BJ (cell line): ENCODE measurements around the gene FXYD1. TPM values are rescaled to one million over a fixed set of nuclear protein-coding genes. Genes with fewer than 3 reads are reported as not detected.

Source experiments
- CTCF ChIA-PET: fragments of 350-600 bp; formaldehyde crosslinking; extraction: SDS; loops from one replicate; lab custom pipeline; 2021; ENCODE audit warnings: antibody characterized with exemption, inconsistent platforms; lab: Yijun Ruan, JAX
- POLR2A ChIA-PET: fragments of 300-600 bp; sonication (Branson Sonifier 250); formaldehyde crosslinking; extraction: SDS; loops from one replicate; lab custom pipeline; 2021; ENCODE audit warnings: antibody characterized with exemption; lab: Charles Lee
- DNase-seq: peaks from one replicate; pipeline ENCODE4 v3.0.0-alpha.2; 2011; ENCODE audit warnings: low read depth
- H3K27me3 ChIP-seq: 2 replicates; pipeline ENCODE4 v1.6.0; 2011; ENCODE audit warnings: low read length; ENCODE audit not compliant: control insufficient read depth, insufficient read depth
- H3K36me3 ChIP-seq: 2 replicates; pipeline ENCODE4 v1.5.1; 2011; ENCODE audit warnings: low read length; ENCODE audit not compliant: control insufficient read depth, insufficient read depth
- H3K4me3 ChIP-seq: 2 replicates; pipeline ENCODE4 v1.5.1; 2011; ENCODE audit warnings: low read depth, mild to moderate bottlenecking, control low read depth, low read length
- polyA plus RNA-seq: library from polyadenylated mRNA; depleted of rRNA; stranded (reverse); fragments of >200 nt; gene quantifications from 2 replicates; pipeline ENCODE4 v1.2.3, GENCODE V29; 2011
- TF ChIP-seq, protein P1 (sequence below): IDR thresholded peaks from 2 replicates; pipeline ENCODE4 v1.5.1; 2011; ENCODE audit warnings: low read depth, mild to moderate bottlenecking, control low read depth, inconsistent platforms, low read length, moderate library complexity; ENCODE audit not compliant: insufficient read depth

Gene FXYD1
- polyA plus RNA-seq, 1 experiment = 4.0 TPM

DNA sequence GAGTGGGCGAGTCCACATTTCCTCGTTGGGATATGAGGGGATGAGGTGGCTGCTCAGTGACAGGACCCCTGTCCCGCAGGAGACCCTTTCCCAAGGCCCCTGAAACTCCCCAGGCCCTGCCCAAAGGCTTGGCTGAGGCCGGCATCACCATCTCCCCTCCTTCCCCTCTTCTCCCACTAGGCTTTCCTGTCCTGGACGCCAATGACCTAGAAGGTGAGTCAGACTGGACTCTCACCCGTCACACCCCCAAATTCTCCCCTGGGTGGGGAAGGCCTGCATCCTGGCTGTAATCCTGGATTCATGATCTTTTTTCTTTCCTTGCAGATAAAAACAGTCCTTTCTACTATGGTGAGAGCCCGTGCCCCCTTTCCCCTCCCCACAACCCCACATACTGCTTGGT, 17.7 kb upstream of the FXYD1 start:
- Histone ChIP-seq H3K27me3 (peaks cover 3% of the 10 kb centered on the region), H3K36me3 (no peaks in the 10 kb centered on the region), H3K4me3 (no peak overlapping the region)
- ChIA-PET CTCF (interaction anchor here (1.5 kb wide), 1 partner anchor 21 kb away, joined by 5 read pairs; no protein-coding TSS in a partner anchor), POLR2A (no interaction called here)
- DNase-seq = no peak
- TF ChIP-seq, protein P1, sequence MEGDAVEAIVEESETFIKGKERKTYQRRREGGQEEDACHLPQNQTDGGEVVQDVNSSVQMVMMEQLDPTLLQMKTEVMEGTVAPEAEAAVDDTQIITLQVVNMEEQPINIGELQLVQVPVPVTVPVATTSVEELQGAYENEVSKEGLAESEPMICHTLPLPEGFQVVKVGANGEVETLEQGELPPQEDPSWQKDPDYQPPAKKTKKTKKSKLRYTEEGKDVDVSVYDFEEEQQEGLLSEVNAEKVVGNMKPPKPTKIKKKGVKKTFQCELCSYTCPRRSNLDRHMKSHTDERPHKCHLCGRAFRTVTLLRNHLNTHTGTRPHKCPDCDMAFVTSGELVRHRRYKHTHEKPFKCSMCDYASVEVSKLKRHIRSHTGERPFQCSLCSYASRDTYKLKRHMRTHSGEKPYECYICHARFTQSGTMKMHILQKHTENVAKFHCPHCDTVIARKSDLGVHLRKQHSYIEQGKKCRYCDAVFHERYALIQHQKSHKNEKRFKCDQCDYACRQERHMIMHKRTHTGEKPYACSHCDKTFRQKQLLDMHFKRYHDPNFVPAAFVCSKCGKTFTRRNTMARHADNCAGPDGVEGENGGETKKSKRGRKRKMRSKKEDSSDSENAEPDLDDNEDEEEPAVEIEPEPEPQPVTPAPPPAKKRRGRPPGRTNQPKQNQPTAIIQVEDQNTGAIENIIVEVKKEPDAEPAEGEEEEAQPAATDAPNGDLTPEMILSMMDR = no peak

GRCh38 chr19:35122687-35123551, 15.7 kb upstream of the FXYD1 start:
- ChIA-PET CTCF (interaction anchor here (1.2 to 2.7 kb wide), 4 partner anchors 8 to 19 kb away, joined by 3 to 11 read pairs (median 5); partner anchors contain the start of gene LGI4), POLR2A (no interaction called here)
- H3K27me3 ChIP-seq = no peaks in the 10 kb centered on the region; the same call in none of the 2 replicates
- TF ChIP-seq, protein P1 = no peak
- no peak for DNase-seq
- no peak overlapping the region for H3K4me3 ChIP-seq
- no peaks in the 10 kb centered on the region for H3K36me3 ChIP-seq

DNA sequence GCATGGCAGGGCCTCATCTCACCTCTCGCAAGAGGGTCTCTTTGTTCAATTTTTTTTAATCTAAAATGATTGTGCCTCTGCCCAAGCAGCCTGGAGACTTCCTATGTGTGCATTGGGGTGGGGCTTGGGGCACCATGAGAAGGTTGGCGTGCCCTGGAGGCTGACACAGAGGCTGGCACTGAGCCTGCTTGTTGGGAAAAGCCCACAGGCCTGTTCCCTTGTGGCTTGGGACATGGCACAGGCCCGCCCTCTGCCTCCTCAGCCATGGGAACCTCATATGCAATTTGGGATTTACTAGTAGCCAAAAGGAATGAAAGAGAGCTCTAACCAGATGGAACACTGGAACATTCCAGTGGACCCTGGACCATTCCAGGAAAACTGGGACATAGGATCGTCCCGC, 15.1 kb upstream of the FXYD1 start:
- Histone ChIP-seq H3K27me3 (no peaks in the 10 kb centered on the region; the same call in none of the 2 replicates), H3K4me3 (no peak overlapping the region), H3K36me3 (no peaks in the 10 kb centered on the region)
- CTCF ChIA-PET = interaction anchor here (1.3 to 2.7 kb wide), 2 partner anchors 9 to 13 kb away, joined by 6 to 11 read pairs; partner anchors contain the start of gene LGI4
- POLR2A ChIA-PET = no interaction called here
- no peak for DNase-seq
- TF ChIP-seq, protein P1 = no peak

GRCh38 chr19:35124098-35125060, 14.2 kb upstream of the FXYD1 start:
- ChIA-PET CTCF (interaction anchor here (0.8 to 1.8 kb wide), 10 partner anchors 8 to 146 kb away, joined by 3 to 26 read pairs (median 3); partner anchors contain the start of gene LGI4), POLR2A (interaction anchor here (0.6 kb wide), 1 partner anchor 17 kb away, joined by 18 read pairs; no protein-coding TSS in a partner anchor)
- Histone ChIP-seq H3K4me3 (peak overlapping the region; percentile 52), H3K36me3 (no peaks in the 10 kb centered on the region), H3K27me3 (no peaks in the 10 kb centered on the region; the same call in 1 of the 2 replicates)
- peak; percentile 53 for DNase-seq
- TF ChIP-seq, protein P1 = no peak
